K562 (cell line): Measurements from ENCODE around the gene VPS26A. TPM values are rescaled to one million over a fixed set of nuclear protein-coding genes. Genes with fewer than 3 reads are reported as not detected.

Experiments
- CREB1 ChIP-seq, 2 experiments: sonication (generic) in 1 of 2; formaldehyde crosslinking in 1 of 2; IDR thresholded peaks; 2 replicates each; pipeline versions ENCODE4 v1.6.1 to v1.8.0; 2012 to 2022; ENCODE audit warnings: inconsistent platforms in 1 of 2, mild to moderate bottlenecking in 1 of 2, missing genetic modification reagents in 1 of 2, moderate library complexity in 1 of 2
- GTF2F1 ChIP-seq: IDR thresholded peaks from 2 replicates; pipeline ENCODE4 v1.6.1; 2011; ENCODE audit warnings: low read depth, low read length, improper control_type of control experiment
- HDAC3 ChIP-seq: fragments of 450-650 bp; IDR thresholded peaks from 2 replicates; pipeline ENCODE4 v1.6.1; 2018; ENCODE audit warnings: borderline replicate concordance, mild to moderate bottlenecking, moderate library complexity; ENCODE audit not compliant: partially characterized antibody
- SREBF1 ChIP-seq: fragments of 150-350 bp; IDR thresholded peaks from 2 replicates; pipeline ENCODE4 v1.6.1; 2014; ENCODE audit warnings: antibody characterized with exemption, low read depth, low read length, borderline replicate concordance
- polyA plus RNA-seq, 8 experiments: library from polyadenylated mRNA; depleted of rRNA in 4 of 8; stranded (reverse) in 5 of 8; unstranded in 3 of 8; fragments of >200 nt; fragmentation: Nextera tagmentation in 2 of 8; fragmentation: Illumina TruSeq in 1 of 8; extraction: Ambion mirVana in 2 of 8; extraction: Trizol in 1 of 8; gene quantifications; 2 replicates each; pipeline versions ENCODE4 v1.2.1 to v1.2.3, GENCODE V29; 2011 to 2014; ENCODE audit warnings: inconsistent platforms in 1 of 8, missing spikeins in 1 of 8
- total RNA-seq, 7 experiments: library from RNA; depleted of rRNA in 6 of 7; stranded (reverse); fragments of >200 nt in 6 of 7; fragmentation: Illumina TruSeq in 2 of 7; extraction: Trizol in 2 of 7; gene quantifications; 2 replicates each; pipeline versions ENCODE4 v1.2.1 to v1.2.3, GENCODE V29; 2011 to 2021; ENCODE audit warnings: low replicate concordance in 1 of 7
- TF ChIP-seq, protein P1 (sequence below), 2 experiments: fragments of 450-650 bp in 1 of 2; sonication (generic) in 1 of 2; formaldehyde crosslinking in 1 of 2; IDR thresholded peaks; 2 replicates each; pipeline versions ENCODE4 v1.7.1 to v1.9.0; 2016 to 2022; ENCODE audit warnings: inconsistent platforms in 1 of 2, mild to moderate bottlenecking in 1 of 2, missing genetic modification reagents in 1 of 2
- TF ChIP-seq, protein P2 (sequence below): sonication (generic); formaldehyde crosslinking; IDR thresholded peaks from 2 replicates; pipeline ENCODE4 v1.8.0; 2022; ENCODE audit warnings: mild to moderate bottlenecking, missing genetic modification reagents
- TF ChIP-seq, protein P3 (sequence below): conservative IDR thresholded peaks from 2 replicates; pipeline ENCODE4 v1.6.1; 2011; ENCODE audit warnings: low read depth, mild to moderate bottlenecking, low read length; ENCODE audit not compliant: control insufficient read depth
- TF ChIP-seq, protein P4 (sequence below), 2 experiments: fragments of 450-650 bp; IDR thresholded peaks; 2 replicates each; pipeline ENCODE4 v1.6.1; 2018; ENCODE audit warnings: mild to moderate bottlenecking in 2 of 2, low read depth in 1 of 2; ENCODE audit not compliant: partially characterized antibody in 2 of 2

The VPS26A gene
- total and polyA plus RNA-seq, 9 of the 15 experiments (the other 6 are each of a cell fraction or from before 2014, with no cell fraction given), result 47.1 to 137 (median 69.3) TPM

DNA sequence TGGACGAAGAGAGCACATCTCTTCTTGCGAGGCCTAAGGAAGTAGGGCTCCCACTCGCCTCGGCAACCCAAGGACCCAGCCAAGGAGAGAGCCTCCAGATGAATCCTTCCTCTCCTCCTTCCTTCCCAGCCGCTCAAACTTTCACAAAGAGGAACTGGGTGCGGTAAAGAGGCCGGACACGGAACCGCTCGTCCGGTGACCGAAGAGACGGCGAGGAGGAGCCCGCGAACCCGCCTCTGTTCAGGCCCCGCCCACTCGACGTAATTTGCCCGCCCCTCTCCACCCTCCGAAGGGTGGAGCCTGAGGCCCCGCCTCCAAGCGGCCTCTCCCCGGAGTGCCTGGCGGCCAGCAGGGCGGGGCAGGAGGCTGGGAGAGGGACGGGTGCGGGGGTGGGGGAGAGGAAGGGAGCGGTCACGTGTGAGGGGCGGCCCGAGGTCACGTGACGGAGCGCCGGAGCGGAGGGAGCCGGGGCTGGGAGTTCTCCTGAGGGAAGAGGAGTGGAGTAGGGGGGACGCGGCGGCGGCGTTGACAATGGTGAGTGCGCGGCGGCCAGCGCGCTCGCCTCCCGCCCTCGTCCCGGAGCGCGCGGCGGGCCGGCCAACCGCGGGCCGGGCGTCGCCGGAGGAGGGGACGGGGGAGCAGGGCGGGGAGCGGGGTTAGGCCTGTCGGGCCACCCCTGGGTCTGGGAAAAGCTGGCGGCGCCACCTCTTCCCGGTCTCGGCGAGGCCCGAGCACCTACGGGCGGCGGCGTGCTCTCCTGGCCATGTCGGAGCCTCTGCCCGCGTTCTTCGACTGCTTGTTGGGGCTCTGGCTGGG, at the start of gene VPS26A (continued):
- TF ChIP-seq, protein P1, sequence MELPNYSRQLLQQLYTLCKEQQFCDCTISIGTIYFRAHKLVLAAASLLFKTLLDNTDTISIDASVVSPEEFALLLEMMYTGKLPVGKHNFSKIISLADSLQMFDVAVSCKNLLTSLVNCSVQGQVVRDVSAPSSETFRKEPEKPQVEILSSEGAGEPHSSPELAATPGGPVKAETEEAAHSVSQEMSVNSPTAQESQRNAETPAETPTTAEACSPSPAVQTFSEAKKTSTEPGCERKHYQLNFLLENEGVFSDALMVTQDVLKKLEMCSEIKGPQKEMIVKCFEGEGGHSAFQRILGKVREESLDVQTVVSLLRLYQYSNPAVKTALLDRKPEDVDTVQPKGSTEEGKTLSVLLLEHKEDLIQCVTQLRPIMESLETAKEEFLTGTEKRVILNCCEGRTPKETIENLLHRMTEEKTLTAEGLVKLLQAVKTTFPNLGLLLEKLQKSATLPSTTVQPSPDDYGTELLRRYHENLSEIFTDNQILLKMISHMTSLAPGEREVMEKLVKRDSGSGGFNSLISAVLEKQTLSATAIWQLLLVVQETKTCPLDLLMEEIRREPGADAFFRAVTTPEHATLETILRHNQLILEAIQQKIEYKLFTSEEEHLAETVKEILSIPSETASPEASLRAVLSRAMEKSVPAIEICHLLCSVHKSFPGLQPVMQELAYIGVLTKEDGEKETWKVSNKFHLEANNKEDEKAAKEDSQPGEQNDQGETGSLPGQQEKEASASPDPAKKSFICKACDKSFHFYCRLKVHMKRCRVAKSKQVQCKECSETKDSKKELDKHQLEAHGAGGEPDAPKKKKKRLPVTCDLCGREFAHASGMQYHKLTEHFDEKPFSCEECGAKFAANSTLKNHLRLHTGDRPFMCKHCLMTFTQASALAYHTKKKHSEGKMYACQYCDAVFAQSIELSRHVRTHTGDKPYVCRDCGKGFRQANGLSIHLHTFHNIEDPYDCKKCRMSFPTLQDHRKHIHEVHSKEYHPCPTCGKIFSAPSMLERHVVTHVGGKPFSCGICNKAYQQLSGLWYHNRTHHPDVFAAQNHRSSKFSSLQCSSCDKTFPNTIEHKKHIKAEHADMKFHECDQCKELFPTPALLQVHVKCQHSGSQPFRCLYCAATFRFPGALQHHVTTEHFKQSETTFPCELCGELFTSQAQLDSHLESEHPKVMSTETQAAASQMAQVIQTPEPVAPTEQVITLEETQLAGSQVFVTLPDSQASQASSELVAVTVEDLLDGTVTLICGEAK (IDR thresholded peaks at IDR 0.05), result peak; percentile 62
- TF ChIP-seq, protein P1 (CRISPR knock-in tag; IDR thresholded peaks at IDR 0.05), result no peak
- TF ChIP-seq, protein P2, sequence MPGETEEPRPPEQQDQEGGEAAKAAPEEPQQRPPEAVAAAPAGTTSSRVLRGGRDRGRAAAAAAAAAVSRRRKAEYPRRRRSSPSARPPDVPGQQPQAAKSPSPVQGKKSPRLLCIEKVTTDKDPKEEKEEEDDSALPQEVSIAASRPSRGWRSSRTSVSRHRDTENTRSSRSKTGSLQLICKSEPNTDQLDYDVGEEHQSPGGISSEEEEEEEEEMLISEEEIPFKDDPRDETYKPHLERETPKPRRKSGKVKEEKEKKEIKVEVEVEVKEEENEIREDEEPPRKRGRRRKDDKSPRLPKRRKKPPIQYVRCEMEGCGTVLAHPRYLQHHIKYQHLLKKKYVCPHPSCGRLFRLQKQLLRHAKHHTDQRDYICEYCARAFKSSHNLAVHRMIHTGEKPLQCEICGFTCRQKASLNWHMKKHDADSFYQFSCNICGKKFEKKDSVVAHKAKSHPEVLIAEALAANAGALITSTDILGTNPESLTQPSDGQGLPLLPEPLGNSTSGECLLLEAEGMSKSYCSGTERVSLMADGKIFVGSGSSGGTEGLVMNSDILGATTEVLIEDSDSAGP (CRISPR knock-in tag), result no peak
- TF ChIP-seq, protein P3, sequence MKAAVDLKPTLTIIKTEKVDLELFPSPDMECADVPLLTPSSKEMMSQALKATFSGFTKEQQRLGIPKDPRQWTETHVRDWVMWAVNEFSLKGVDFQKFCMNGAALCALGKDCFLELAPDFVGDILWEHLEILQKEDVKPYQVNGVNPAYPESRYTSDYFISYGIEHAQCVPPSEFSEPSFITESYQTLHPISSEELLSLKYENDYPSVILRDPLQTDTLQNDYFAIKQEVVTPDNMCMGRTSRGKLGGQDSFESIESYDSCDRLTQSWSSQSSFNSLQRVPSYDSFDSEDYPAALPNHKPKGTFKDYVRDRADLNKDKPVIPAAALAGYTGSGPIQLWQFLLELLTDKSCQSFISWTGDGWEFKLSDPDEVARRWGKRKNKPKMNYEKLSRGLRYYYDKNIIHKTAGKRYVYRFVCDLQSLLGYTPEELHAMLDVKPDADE, result peak; percentile 68
- peak; percentile 92 for TF ChIP-seq SREBF1
- TF ChIP-seq GTF2F1, result 0 out of 2 replicates have a peak, but pooled peaks have one; percentile 12
- TF ChIP-seq, protein P4, sequence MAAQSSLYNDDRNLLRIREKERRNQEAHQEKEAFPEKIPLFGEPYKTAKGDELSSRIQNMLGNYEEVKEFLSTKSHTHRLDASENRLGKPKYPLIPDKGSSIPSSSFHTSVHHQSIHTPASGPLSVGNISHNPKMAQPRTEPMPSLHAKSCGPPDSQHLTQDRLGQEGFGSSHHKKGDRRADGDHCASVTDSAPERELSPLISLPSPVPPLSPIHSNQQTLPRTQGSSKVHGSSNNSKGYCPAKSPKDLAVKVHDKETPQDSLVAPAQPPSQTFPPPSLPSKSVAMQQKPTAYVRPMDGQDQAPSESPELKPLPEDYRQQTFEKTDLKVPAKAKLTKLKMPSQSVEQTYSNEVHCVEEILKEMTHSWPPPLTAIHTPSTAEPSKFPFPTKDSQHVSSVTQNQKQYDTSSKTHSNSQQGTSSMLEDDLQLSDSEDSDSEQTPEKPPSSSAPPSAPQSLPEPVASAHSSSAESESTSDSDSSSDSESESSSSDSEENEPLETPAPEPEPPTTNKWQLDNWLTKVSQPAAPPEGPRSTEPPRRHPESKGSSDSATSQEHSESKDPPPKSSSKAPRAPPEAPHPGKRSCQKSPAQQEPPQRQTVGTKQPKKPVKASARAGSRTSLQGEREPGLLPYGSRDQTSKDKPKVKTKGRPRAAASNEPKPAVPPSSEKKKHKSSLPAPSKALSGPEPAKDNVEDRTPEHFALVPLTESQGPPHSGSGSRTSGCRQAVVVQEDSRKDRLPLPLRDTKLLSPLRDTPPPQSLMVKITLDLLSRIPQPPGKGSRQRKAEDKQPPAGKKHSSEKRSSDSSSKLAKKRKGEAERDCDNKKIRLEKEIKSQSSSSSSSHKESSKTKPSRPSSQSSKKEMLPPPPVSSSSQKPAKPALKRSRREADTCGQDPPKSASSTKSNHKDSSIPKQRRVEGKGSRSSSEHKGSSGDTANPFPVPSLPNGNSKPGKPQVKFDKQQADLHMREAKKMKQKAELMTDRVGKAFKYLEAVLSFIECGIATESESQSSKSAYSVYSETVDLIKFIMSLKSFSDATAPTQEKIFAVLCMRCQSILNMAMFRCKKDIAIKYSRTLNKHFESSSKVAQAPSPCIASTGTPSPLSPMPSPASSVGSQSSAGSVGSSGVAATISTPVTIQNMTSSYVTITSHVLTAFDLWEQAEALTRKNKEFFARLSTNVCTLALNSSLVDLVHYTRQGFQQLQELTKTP (IDR thresholded peaks at IDR 0.05; ENCODE audit: low read depth in 1 of 2, partially characterized antibody in 2 of 2), result peak in 1 of 2 experiments; percentile 27
- TF ChIP-seq HDAC3, result no peak
- TF ChIP-seq CREB1 (IDR thresholded peaks at IDR 0.05), result peak; percentile 45
- no peak for TF ChIP-seq CREB1 (CRISPR knock-in tag; IDR thresholded peaks at IDR 0.05)
